ENCODE results near the gene RND1.

RND1 gene

GRCh38 chr12:48814262-48815125 is 51.2 kb downstream of the RND1 start:
- peak; percentile 96 for FAIRE-seq
- DNase-seq (ENCODE audit: insufficient read length) = peak; percentile 94

GRCh38 chr12:48813465-48814261 is 52.0 kb downstream of the RND1 start:
- FAIRE-seq (no peak), DNase-seq (ENCODE audit: insufficient read length) (no peak)
- TF ChIP-seq POLR2AphosphoS5 (IDR thresholded peaks at IDR 0.05; ENCODE audit: low read depth, low read length) (no peak), TAF1 (IDR thresholded peaks at IDR 0.05; ENCODE audit: borderline replicate concordance, low read depth, low read length) (no peak), POLR2A (IDR thresholded peaks at IDR 0.05; ENCODE audit: low read depth, low read length) (no peak)

More at GRCh38 chr12:48814262-48815125, 51.2 kb downstream of the RND1 start:
- no peak for TF ChIP-seq POLR2AphosphoS5 (IDR thresholded peaks at IDR 0.05; ENCODE audit: low read depth, low read length)
- TF ChIP-seq TAF1 (IDR thresholded peaks at IDR 0.05; ENCODE audit: borderline replicate concordance, low read depth, low read length) = no peak; the same call in 1 of the 2 replicates
- peak; percentile 26; the same call in 1 of the 2 replicates for TF ChIP-seq POLR2A (IDR thresholded peaks at IDR 0.05; ENCODE audit: low read depth, low read length)

GRCh38 chr12:48812389-48812788 is 53.3 kb downstream of the RND1 start:
- TF ChIP-seq POLR2A (IDR thresholded peaks at IDR 0.05; ENCODE audit: low read depth, low read length) = no peak
- no peak for TF ChIP-seq TAF1 (IDR thresholded peaks at IDR 0.05; ENCODE audit: borderline replicate concordance, low read depth, low read length)
- no peak for TF ChIP-seq POLR2AphosphoS5 (IDR thresholded peaks at IDR 0.05; ENCODE audit: low read depth, low read length)
- DNase-seq (ENCODE audit: insufficient read length) = no peak
- FAIRE-seq = no peak

GRCh38 chr12:48811437-48812090 is 54.1 kb downstream of the RND1 start:
- FAIRE-seq = no peak

GRCh38 chr12:48810903-48811431 is 54.7 kb downstream of the RND1 start:
- DNase-seq (ENCODE audit: insufficient read length) = no peak
- FAIRE-seq = no peak
- TF ChIP-seq TAF1 (IDR thresholded peaks at IDR 0.05; ENCODE audit: borderline replicate concordance, low read depth, low read length) (no peak), POLR2AphosphoS5 (IDR thresholded peaks at IDR 0.05; ENCODE audit: low read depth, low read length) (no peak), POLR2A (IDR thresholded peaks at IDR 0.05; ENCODE audit: low read depth, low read length) (no peak)

More at GRCh38 chr12:48811437-48812090, 54.1 kb downstream of the RND1 start:
- no peak for DNase-seq (ENCODE audit: insufficient read length)
- TF ChIP-seq TAF1 (IDR thresholded peaks at IDR 0.05; ENCODE audit: borderline replicate concordance, low read depth, low read length) (no peak), POLR2A (IDR thresholded peaks at IDR 0.05; ENCODE audit: low read depth, low read length) (no peak), POLR2AphosphoS5 (IDR thresholded peaks at IDR 0.05; ENCODE audit: low read depth, low read length) (no peak)

GRCh38 chr12:48807981-48808380 is 57.7 kb downstream of the RND1 start:
- DNase-seq (ENCODE audit: insufficient read length) (no peak), FAIRE-seq (no peak)
- TF ChIP-seq POLR2A (IDR thresholded peaks at IDR 0.05; ENCODE audit: low read depth, low read length) = no peak
- TF ChIP-seq POLR2AphosphoS5 (IDR thresholded peaks at IDR 0.05; ENCODE audit: low read depth, low read length) = no peak
- no peak for TF ChIP-seq TAF1 (IDR thresholded peaks at IDR 0.05; ENCODE audit: borderline replicate concordance, low read depth, low read length)
